NT2/D1 (cell line): ENCODE data around the gene DHPS.

Source experiments
- DNase-seq: peaks from one replicate; pipeline ENCODE4 v3.0.0-alpha.2; 2011; ENCODE audit warnings: low read depth, low spot score
- H3K27me3 ChIP-seq: 2 replicates; pipeline ENCODE4 v1.6.0; 2011; ENCODE audit warnings: mild to moderate bottlenecking; ENCODE audit not compliant: insufficient read length, insufficient read depth
- H3K36me3 ChIP-seq: 2 replicates; pipeline ENCODE4 v1.6.1; 2011; ENCODE audit warnings: mild to moderate bottlenecking, low read length, mixed read lengths; ENCODE audit not compliant: insufficient read depth, insufficient read length
- H3K4me1 ChIP-seq: 2 replicates; pipeline ENCODE4 v1.5.1; 2011; ENCODE audit not compliant: insufficient read depth, insufficient read length
- H3K4me3 ChIP-seq: 2 replicates; pipeline ENCODE4 v1.5.1; 2011; ENCODE audit warnings: low read depth; ENCODE audit not compliant: insufficient read length
- H3K9ac ChIP-seq: 2 replicates; pipeline ENCODE4 v1.6.0; 2011; ENCODE audit warnings: low read depth; ENCODE audit not compliant: insufficient read length
- H3K9me3 ChIP-seq: 2 replicates; pipeline ENCODE4 v1.5.1; 2011; ENCODE audit warnings: mild to moderate bottlenecking, low read length; ENCODE audit not compliant: insufficient read depth
- SUZ12 ChIP-seq: IDR thresholded peaks from 2 replicates; pipeline ENCODE4 v1.6.1; 2011; ENCODE audit not compliant: insufficient read length, insufficient read depth; ENCODE audit errors: extremely low read depth
- YY1 ChIP-seq: IDR thresholded peaks from 2 replicates; pipeline ENCODE4 v1.6.1; 2011; ENCODE audit not compliant: insufficient read length, insufficient read depth
- ZNF274 ChIP-seq: IDR thresholded peaks from 2 replicates; pipeline ENCODE4 v1.6.1; 2011; ENCODE audit warnings: mild to moderate bottlenecking, low read depth, low read length

The DHPS gene

GRCh38 chr19:12668932-12669269 is 12.8 kb downstream of the DHPS start:
- H3K9me3 ChIP-seq, result no peaks in the 10 kb centered on the region
- peaks cover 53% of the 10 kb centered on the region for H3K36me3 ChIP-seq
- no peaks in the 10 kb centered on the region for H3K27me3 ChIP-seq
- peaks cover 26% of the 10 kb centered on the region for H3K4me1 ChIP-seq
- peak overlapping the region; percentile 98 for H3K9ac ChIP-seq
- peak overlapping the region; percentile 89 for H3K4me3 ChIP-seq
- DNase-seq, result no peak
- no peak for TF ChIP-seq ZNF274
- no peak for TF ChIP-seq SUZ12
- no peak for TF ChIP-seq YY1

- H3K9me3 ChIP-seq, result no peaks in the 10 kb centered on the region
- DNase-seq, result no peak
- no peaks in the 10 kb centered on the region for H3K27me3 ChIP-seq
- TF ChIP-seq YY1, result no peak
- TF ChIP-seq SUZ12, result no peak
- no peak for TF ChIP-seq ZNF274
- H3K4me1 ChIP-seq, result peaks cover 26% of the 10 kb centered on the region
- H3K36me3 ChIP-seq, result peaks cover 55% of the 10 kb centered on the region
- peak overlapping the region; percentile 89 for H3K4me3 ChIP-seq
- peak overlapping the region; percentile 98 for H3K9ac ChIP-seq
These were observed 13.3 kb downstream of the DHPS start for GRCh38 chr19:12668346-12668745.

- H3K36me3 ChIP-seq, result peaks cover 55% of the 10 kb centered on the region
- no peak for TF ChIP-seq SUZ12
- no peak for TF ChIP-seq ZNF274
- no peak for TF ChIP-seq YY1
- peaks cover 26% of the 10 kb centered on the region for H3K4me1 ChIP-seq
- DNase-seq, result no peak
- no peaks in the 10 kb centered on the region for H3K27me3 ChIP-seq
- no peak overlapping the region for H3K9ac ChIP-seq
- peak overlapping the region; percentile 89 for H3K4me3 ChIP-seq
- H3K9me3 ChIP-seq, result no peaks in the 10 kb centered on the region
These were observed 13.9 kb downstream of the DHPS start for GRCh38 chr19:12667731-12668302.

DNA sequence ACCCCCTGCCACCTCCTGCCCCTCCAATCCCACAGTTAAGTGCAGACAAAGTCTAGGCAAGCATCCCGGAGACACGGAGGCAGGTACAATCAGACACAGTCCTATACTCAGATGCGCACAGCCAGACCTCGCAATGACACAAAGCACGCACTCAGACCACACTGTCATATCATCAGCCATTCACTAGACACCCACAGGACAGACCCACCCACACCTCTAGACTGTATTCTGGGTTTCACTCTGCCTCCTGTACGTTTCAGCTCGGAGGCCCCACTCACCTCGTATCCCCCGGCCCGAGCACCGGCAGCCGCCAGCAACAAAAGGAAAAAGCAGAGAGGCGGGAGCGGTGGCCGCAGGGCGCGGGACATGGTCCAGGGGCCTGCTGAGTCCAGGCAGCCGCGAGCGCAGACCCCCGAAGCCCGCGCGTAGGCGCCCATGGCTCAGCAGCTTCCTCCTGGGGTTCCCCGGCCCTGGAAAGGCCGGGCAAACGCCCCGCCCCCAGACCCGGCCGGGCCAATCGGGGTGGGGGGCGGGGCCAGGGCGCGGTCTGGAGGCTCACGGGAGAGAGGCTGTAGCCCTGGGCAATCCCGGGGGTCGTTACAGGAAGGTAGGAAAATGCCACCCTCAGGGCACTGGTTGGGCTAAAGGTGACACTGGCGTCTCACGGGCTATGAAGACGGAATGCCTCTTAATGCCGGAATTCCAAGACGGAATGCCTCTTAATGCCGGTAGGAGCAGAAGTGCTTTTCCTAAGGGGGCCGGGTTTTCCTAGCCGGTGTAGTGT is 15.2 kb downstream of the DHPS start, which contains the start of the genes MAN2B1 and WDR83:
TSS of gene MAN2B1 (minus strand) at position 478 of the 784 bp plus-strand sequence. CDS start at position 437, 41 bp downstream.
TSS of gene WDR83 (plus strand) at position 543 of the 784 bp plus-strand sequence. CDS start 2,984 bp downstream, outside the sequence.
- Histone ChIP-seq H3K4me3 (peak within 1 kb of the TSS; percentile 73), H3K27me3 (no peaks in the 10 kb centered on the region), H3K9ac (peak within 1 kb of the TSS; percentile 90), H3K9me3 (no peaks in the 10 kb centered on the region), H3K36me3 (peaks cover 56% of the 10 kb centered on the region), H3K4me1 (peaks cover 26% of the 10 kb centered on the region)
- peak; percentile 64 for DNase-seq
- TF ChIP-seq ZNF274 (no peak), SUZ12 (no peak), YY1 (no peak)

- DNase-seq, result no peak
- Histone ChIP-seq H3K9me3 (no peaks in the 10 kb centered on the region), H3K4me3 (peak overlapping the region; percentile 73), H3K36me3 (peaks cover 62% of the 10 kb centered on the region), H3K4me1 (peaks cover 26% of the 10 kb centered on the region), H3K27me3 (no peaks in the 10 kb centered on the region), H3K9ac (peak overlapping the region; percentile 76)
- TF ChIP-seq SUZ12 (no peak), YY1 (no peak), ZNF274 (no peak)
These were observed 15.9 kb downstream of the DHPS start for GRCh38 chr19:12665671-12666264.

DNA sequence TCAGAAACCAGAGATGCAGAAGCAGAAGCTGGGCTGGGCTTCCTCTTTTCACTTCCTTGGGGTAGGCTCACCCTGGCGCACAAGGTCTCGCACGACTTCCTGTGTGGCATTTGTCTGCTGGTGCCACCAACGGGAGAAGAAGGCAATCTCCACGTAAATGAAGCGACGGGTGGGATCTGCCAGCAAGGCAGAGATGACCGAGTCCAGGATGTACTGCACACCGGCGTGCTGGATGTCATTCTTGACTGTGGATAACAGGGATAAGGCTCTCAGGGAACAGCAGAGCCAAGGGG is 16.5 kb downstream of the DHPS start:
- H3K36me3 ChIP-seq, result peaks cover 62% of the 10 kb centered on the region

DNA sequence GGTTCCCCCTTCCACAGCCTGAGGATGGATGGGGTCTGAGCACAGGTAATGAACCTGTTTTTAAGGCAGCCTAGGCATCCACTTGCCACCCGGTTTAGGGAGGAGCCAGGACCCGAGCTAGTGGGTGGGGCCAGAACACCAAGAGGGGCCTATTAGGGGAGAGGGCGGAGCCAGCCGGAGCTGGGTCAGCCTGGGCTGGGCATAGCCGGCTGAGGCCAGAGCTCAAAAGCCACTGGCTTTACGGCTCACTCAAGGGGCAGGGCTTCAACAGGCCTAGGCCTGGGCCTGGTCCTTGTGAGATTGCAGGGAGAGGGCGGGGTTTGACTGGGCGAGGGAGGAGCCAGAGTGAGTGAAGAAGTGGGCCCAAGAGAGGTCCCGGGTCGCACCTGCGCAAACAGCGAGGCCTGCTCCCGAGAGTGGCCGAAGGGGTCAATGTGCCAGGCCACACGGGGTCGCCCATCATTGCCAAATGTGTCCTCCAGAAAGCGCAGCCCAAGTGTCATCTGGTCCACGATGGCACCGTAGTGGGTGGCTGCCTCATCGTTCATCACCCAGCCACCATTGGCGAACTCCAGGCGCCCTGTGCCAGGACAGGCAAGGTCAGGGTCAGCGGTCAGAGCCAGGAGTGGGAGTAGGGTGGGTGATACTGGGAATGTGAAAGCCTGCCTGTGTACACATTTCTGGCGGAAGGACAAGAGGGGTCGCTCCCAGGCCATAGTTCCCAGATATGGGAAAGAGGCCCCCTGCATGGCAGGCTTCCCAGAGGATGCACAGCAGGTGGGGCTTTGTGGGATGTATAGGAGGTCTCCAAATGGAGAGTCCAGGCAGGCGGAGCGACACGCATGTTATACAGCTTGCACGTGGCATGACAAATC is 17.0 kb downstream of the DHPS start:
- Histone ChIP-seq H3K9ac (no peak overlapping the region), H3K4me3 (no peak overlapping the region), H3K36me3 (peaks cover 66% of the 10 kb centered on the region), H3K4me1 (peaks cover 23% of the 10 kb centered on the region), H3K27me3 (no peaks in the 10 kb centered on the region), H3K9me3 (no peaks in the 10 kb centered on the region)
- TF ChIP-seq YY1 (no peak), ZNF274 (no peak), SUZ12 (no peak)
- no peak for DNase-seq

More for the DNA sequence above, 16.5 kb downstream of the DHPS start:
- no peak overlapping the region for H3K4me3 ChIP-seq
- no peaks in the 10 kb centered on the region for H3K9me3 ChIP-seq
- no peaks in the 10 kb centered on the region for H3K27me3 ChIP-seq
- TF ChIP-seq YY1 (no peak), ZNF274 (no peak), SUZ12 (no peak)
- DNase-seq, result no peak
- no peak overlapping the region for H3K9ac ChIP-seq
- H3K4me1 ChIP-seq, result peaks cover 23% of the 10 kb centered on the region
